ENCODE measurements around the gene SHISA4.

The SHISA4 gene

DNA sequence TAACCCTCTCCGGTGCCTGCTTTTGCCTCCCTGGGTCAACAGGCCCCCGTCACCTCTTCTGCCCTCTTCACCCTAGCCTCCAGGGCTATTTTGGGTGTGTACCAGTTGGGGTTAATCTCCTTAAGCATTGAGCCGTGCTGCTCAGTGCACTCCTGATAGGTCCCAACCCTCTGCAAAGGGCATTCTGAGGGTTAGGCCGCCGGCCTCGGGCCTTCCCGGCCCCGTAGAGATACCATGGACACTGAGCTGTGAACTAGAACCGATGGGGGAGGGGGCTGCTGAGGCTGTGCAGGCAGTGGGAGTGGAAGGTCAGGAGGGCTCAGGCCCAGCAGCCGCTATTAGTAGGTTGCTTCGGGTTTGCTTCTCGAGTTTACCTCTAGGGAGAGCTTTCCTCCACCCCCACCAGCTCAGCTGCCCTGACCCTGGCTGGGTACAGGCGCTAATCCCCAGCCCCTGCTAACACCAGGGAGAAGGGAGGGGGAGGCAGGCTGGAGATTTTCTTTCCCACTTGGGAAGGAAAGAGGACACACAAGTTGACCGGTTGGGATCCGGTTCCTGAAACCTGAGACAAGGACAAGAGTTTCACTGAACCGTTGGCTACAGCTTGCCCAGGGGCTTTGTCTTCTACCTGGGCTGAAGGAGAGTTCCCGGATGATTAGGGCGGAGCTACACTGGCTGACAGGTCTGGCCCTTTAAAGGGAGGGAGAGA is 52.9 kb downstream of the SHISA4 start:
- H3K4me3 Mint-ChIP-seq: no peak overlapping the region
- H3K27ac Mint-ChIP-seq: no peak overlapping the region
- H3K9me3 Mint-ChIP-seq: no peaks in the 10 kb centered on the region
- H3K36me3 Mint-ChIP-seq (ENCODE audit: low read depth): no peaks in the 10 kb centered on the region
- peaks cover 7% of the 10 kb centered on the region for H3K4me1 Mint-ChIP-seq (ENCODE audit: low read depth)
- H3K27me3 Mint-ChIP-seq (ENCODE audit: low read depth): peaks cover 34% of the 10 kb centered on the region

DNA sequence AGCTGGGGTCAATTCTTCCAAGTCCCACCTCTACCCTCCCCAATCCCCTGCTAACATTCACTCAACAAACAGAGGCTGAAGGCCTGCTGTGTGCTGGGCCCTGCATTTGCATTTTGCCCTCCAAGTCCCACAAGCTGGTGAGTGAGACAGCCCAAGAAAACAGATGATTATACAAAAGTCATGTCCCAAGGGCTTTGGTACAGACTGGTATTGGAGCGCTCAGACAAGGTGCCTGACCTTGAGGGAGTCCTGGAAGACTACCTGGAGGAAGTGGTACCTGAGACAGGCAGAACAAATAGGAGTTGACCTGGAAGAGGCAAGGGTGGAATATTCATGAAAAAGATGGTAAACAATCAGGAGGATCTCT is 53.4 kb downstream of the SHISA4 start:
- Mint-ChIP-seq H3K9me3 (no peaks in the 10 kb centered on the region), H3K4me1 (ENCODE audit: low read depth) (peaks cover 13% of the 10 kb centered on the region), H3K27ac (no peak overlapping the region), H3K27me3 (ENCODE audit: low read depth) (peaks cover 39% of the 10 kb centered on the region), H3K4me3 (no peak overlapping the region), H3K36me3 (ENCODE audit: low read depth) (peaks cover 1% of the 10 kb centered on the region)

Measured in T-helper 1 cell treated with Interleukin-12 subunit alpha and Interleukin-12 subunit beta and Interleukin-4 antibody, amounts not matched to agents 30 μg/mL and 1 μg/mL, for 36 hours (primary cell).